HCT116 (cell line): ENCODE results near the gene MYH11. TPM values are rescaled to one million over a fixed set of nuclear protein-coding genes. Genes with fewer than 3 reads are reported as not detected.

Source experiments
- ATAC-seq: fragments of 200-7000 bp; cut with Tn5 transposase; 2 replicates; pipeline ENCODE4 v1.9.1; 2020; ENCODE audit warnings: mild to moderate bottlenecking, moderate library complexity
- BruUV-seq: library from RNA; stranded (reverse); fragments of 400-500 nt; replicated peaks from 2 replicates; lab custom pipeline; 2021; lab: Mats Ljungman, UMichigan
- CTCF ChIA-PET: fragments of 300-600 bp; sonication (Branson Sonifier 250); formaldehyde crosslinking; loops from one replicate; lab custom pipeline; 2021; ENCODE audit warnings: antibody characterized with exemption; lab: Charles Lee
- POLR2A ChIA-PET: fragments of 300-600, 350-600 bp; sonication (Branson Sonifier 250); formaldehyde crosslinking; loops from one replicate; lab custom pipeline; 2021; ENCODE audit warnings: antibody characterized with exemption; lab: Charles Lee
- RAD21 ChIA-PET, 2 experiments: fragments of 300-600 bp; sonication (Branson Sonifier 250); formaldehyde crosslinking; loops; one replicate each; lab custom pipeline; 2023; ENCODE audit warnings: low total read pairs in 2 of 2; ENCODE audit not compliant: uncharacterized antibody in 2 of 2, unreplicated experiment in 2 of 2, low non-redundant PET in 1 of 2; lab: Charles Lee
- DNase-seq: peaks from one replicate; pipeline ENCODE4 v3.0.0-alpha.2; 2010; ENCODE audit warnings: low read depth, low spot score
- H2AFZ ChIP-seq: fragments of 200-600 bp; shearing (Covaris generic), sonication (generic); 2 replicates; pipeline ENCODE4 v1.6.1; 2017; ENCODE audit warnings: low read depth, mixed run types, mixed read lengths, antibody characterized with exemption, low read length; ENCODE audit not compliant: poor library complexity, severe bottlenecking
- H3K27ac ChIP-seq: 2 replicates; pipeline ENCODE4 v1.5.1; 2012; ENCODE audit warnings: low read depth, low read length
- H3K27me3 ChIP-seq: fragments of 200-600 bp; sonication (generic); 2 replicates; pipeline ENCODE4 v1.6.1; 2016; ENCODE audit warnings: mixed run types, low read length, mixed read lengths; ENCODE audit not compliant: insufficient read depth
- H3K36me3 ChIP-seq, 2 experiments: fragments of 200-500 bp in 1 of 2; fragments of 200-600 bp in 1 of 2; sonication (Bioruptor generic) in 1 of 2; sonication (generic) in 1 of 2; 2 replicates each; pipeline versions ENCODE4 v1.5.1 to v1.6.1; 2014 to 2016; ENCODE audit warnings: low read length in 2 of 2, inconsistent platforms in 1 of 2, mixed read lengths in 1 of 2, mixed run types in 1 of 2; ENCODE audit not compliant: insufficient read depth in 2 of 2, control insufficient read depth in 1 of 2
- H3K4me1 ChIP-seq, 2 experiments: fragments of 200-600 bp in 1 of 2; sonication (generic) in 1 of 2; 2 replicates each; pipeline versions ENCODE4 v1.5.1 to v1.6.1; 2012 to 2017; ENCODE audit warnings: low read length in 2 of 2, inconsistent platforms in 1 of 2, mild to moderate bottlenecking in 1 of 2, mixed read lengths in 1 of 2, mixed run types in 1 of 2, moderate library complexity in 1 of 2; ENCODE audit not compliant: insufficient read depth in 2 of 2, control insufficient read depth in 1 of 2
- H3K4me2 ChIP-seq: fragments of 200-600 bp; sonication (generic); 2 replicates; pipeline ENCODE4 v1.6.1; 2017; ENCODE audit warnings: mixed run types, low read length, mixed read lengths
- H3K4me3 ChIP-seq, 2 experiments: fragments of 200-600 bp in 1 of 2; sonication (generic) in 1 of 2; replicated peaks in 1 of 2; 2 replicates each; pipeline ENCODE4 v1.5.1; 2011 to 2016; ENCODE audit warnings: low read length in 2 of 2, control low read depth in 1 of 2, low read depth in 1 of 2, mild to moderate bottlenecking in 1 of 2, mixed read lengths in 1 of 2, mixed run types in 1 of 2
- H3K79me2 ChIP-seq: fragments of 200-600 bp; sonication (generic); 2 replicates; pipeline ENCODE4 v1.6.1; 2017; ENCODE audit warnings: mild to moderate bottlenecking, mixed run types, low read length, moderate library complexity, mixed read lengths; ENCODE audit not compliant: insufficient read depth
- H3K9ac ChIP-seq: fragments of 200-600 bp; sonication (generic); 2 replicates; pipeline ENCODE4 v1.6.1; 2016; ENCODE audit warnings: low read length, mixed read lengths
- H3K9me2 ChIP-seq: fragments of 200-600 bp; sonication (generic), shearing (Covaris generic); 2 replicates; pipeline ENCODE4 v1.6.1; 2017; ENCODE audit warnings: mixed run types, mild to moderate bottlenecking, moderate library complexity; ENCODE audit not compliant: insufficient read depth
- H3K9me3 ChIP-seq, 2 experiments: fragments of 200-500 bp in 1 of 2; fragments of 200-600 bp in 1 of 2; sonication (Bioruptor generic) in 1 of 2; sonication (generic) in 1 of 2; 2 replicates each; pipeline ENCODE4 v1.6.1; 2014 to 2017; ENCODE audit warnings: low read length in 2 of 2, mixed read lengths in 2 of 2, inconsistent platforms in 1 of 2, low read depth in 1 of 2, mild to moderate bottlenecking in 1 of 2, mixed run types in 1 of 2, moderate library complexity in 1 of 2; ENCODE audit not compliant: control insufficient read depth in 1 of 2, insufficient read depth in 1 of 2
- H4K20me1 ChIP-seq: fragments of 200-600 bp; sonication (generic), shearing (Covaris generic); 2 replicates; pipeline ENCODE4 v1.6.1; 2017; ENCODE audit warnings: mixed run types, mild to moderate bottlenecking, moderate library complexity; ENCODE audit not compliant: insufficient read depth
- CEBPB ChIP-seq: IDR thresholded peaks from 2 replicates; pipeline ENCODE4 v1.6.1; 2012; ENCODE audit warnings: low read depth
- ELF1 ChIP-seq: IDR thresholded peaks from 2 replicates; pipeline ENCODE4 v1.6.1; 2012; ENCODE audit warnings: low read depth, borderline replicate concordance
- EZH2 ChIP-seq: fragments of 200-600 bp; sonication (generic); IDR thresholded peaks from 2 replicates; pipeline ENCODE4 v1.6.1; 2017; ENCODE audit warnings: antibody characterized with exemption, mixed run types
- FOSL1 ChIP-seq: IDR thresholded peaks from 2 replicates; pipeline ENCODE4 v1.6.1; 2012; ENCODE audit warnings: low read depth
- SP1 ChIP-seq: IDR thresholded peaks from 2 replicates; pipeline ENCODE4 v1.6.1; 2012; ENCODE audit warnings: low read depth
- SRF ChIP-seq: IDR thresholded peaks from 2 replicates; pipeline ENCODE4 v1.6.1; 2012; ENCODE audit warnings: low read depth
- ZFX ChIP-seq: fragments of 450-650 bp; IDR thresholded peaks from 2 replicates; pipeline ENCODE4 v1.6.1; 2017
- ZNF274 ChIP-seq: fragments of 200-500 bp; sonication (Bioruptor generic); IDR thresholded peaks from 2 replicates; pipeline ENCODE4 v1.6.1; 2014; ENCODE audit warnings: mild to moderate bottlenecking, low read depth, low read length, inconsistent platforms
- intact Hi-C: fragments of 100-400 bp; cut with micrococcal nuclease; formaldehyde crosslinking; loops from 2 replicates; pipeline ENCODE4 v1.10.0; 2022
- total RNA-seq: library from RNA; stranded (reverse); gene quantifications from one replicate; pipeline ENCODE4 v1.2.1, GENCODE V29; 2021; ENCODE audit not compliant: unreplicated experiment
- TF ChIP-seq, protein P1 (sequence below): IDR thresholded peaks from 2 replicates; pipeline ENCODE4 v1.6.1; 2011; ENCODE audit warnings: mild to moderate bottlenecking, low read length, moderate library complexity; ENCODE audit not compliant: insufficient replicate concordance; ENCODE audit errors: extremely low read depth
- TF ChIP-seq, protein P2 (sequence below), 3 experiments: fragments of 200-600 bp in 1 of 3; sonication (generic) in 1 of 3; IDR thresholded peaks in 2 of 3; conservative IDR thresholded peaks in 1 of 3; 2 replicates each; pipeline ENCODE4 v1.5.1; 2012 to 2017; ENCODE audit warnings: low read depth in 2 of 3, low read length in 2 of 3, antibody characterized with exemption in 1 of 3, borderline replicate concordance in 1 of 3, control low read depth in 1 of 3, mild to moderate bottlenecking in 1 of 3, mixed read lengths in 1 of 3, mixed run types in 1 of 3, moderate library complexity in 1 of 3; ENCODE audit not compliant: insufficient read depth in 1 of 3
- TF ChIP-seq, protein P3 (sequence below): IDR thresholded peaks from 2 replicates; pipeline ENCODE4 v1.6.1; 2012; ENCODE audit warnings: low read depth
- TF ChIP-seq, protein P4 (sequence below): IDR thresholded peaks from 2 replicates; pipeline ENCODE4 v1.6.1; 2012

The MYH11 gene
- total RNA-seq, 1 experiment from 2014 or later = 0.61 TPM

DNA sequence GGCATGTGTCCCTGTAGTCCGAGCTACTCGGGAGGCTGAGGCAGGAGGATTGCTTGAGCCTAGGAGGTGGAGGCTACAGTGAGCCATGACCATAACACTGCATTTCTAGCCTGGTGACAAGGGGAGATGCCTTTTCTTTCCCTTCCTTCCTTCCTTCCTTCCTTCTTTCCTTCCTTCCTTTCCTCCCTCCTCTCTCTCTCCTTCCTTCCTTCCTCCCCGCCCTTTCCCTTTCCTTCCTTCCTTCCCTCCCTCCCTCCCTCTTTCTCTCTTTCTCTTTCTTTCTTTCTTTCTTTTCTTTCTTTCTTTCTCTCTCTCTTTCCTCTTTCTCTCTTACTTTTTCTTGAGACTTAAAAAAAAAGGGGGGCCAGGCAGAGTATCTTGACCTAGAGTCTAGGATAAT, 34.7 kb upstream of the MYH11 start:
- no peaks in the 10 kb centered on the region for H3K9me2 ChIP-seq
- no peak overlapping the region for H3K4me3 ChIP-seq
- POLR2A ChIA-PET = no interaction called here
- H3K9me3 ChIP-seq = no peaks in the 10 kb centered on the region
- no peak for TF ChIP-seq ZFX
- TF ChIP-seq ELF1 = no peak
- no peak for TF ChIP-seq CEBPB
- TF ChIP-seq, protein P1, sequence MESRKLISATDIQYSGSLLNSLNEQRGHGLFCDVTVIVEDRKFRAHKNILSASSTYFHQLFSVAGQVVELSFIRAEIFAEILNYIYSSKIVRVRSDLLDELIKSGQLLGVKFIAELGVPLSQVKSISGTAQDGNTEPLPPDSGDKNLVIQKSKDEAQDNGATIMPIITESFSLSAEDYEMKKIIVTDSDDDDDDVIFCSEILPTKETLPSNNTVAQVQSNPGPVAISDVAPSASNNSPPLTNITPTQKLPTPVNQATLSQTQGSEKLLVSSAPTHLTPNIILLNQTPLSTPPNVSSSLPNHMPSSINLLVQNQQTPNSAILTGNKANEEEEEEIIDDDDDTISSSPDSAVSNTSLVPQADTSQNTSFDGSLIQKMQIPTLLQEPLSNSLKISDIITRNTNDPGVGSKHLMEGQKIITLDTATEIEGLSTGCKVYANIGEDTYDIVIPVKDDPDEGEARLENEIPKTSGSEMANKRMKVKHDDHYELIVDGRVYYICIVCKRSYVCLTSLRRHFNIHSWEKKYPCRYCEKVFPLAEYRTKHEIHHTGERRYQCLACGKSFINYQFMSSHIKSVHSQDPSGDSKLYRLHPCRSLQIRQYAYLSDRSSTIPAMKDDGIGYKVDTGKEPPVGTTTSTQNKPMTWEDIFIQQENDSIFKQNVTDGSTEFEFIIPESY = no peak
- TF ChIP-seq SRF = no peak
- TF ChIP-seq, protein P2, sequence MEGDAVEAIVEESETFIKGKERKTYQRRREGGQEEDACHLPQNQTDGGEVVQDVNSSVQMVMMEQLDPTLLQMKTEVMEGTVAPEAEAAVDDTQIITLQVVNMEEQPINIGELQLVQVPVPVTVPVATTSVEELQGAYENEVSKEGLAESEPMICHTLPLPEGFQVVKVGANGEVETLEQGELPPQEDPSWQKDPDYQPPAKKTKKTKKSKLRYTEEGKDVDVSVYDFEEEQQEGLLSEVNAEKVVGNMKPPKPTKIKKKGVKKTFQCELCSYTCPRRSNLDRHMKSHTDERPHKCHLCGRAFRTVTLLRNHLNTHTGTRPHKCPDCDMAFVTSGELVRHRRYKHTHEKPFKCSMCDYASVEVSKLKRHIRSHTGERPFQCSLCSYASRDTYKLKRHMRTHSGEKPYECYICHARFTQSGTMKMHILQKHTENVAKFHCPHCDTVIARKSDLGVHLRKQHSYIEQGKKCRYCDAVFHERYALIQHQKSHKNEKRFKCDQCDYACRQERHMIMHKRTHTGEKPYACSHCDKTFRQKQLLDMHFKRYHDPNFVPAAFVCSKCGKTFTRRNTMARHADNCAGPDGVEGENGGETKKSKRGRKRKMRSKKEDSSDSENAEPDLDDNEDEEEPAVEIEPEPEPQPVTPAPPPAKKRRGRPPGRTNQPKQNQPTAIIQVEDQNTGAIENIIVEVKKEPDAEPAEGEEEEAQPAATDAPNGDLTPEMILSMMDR (IDR thresholded peaks at IDR 0.05 in 2 of 3, conservative IDR thresholded peaks at IDR 0.05 in 1 of 3; ENCODE audit: borderline replicate concordance in 1 of 3, insufficient read depth in 1 of 3, low read depth in 2 of 3, low read length in 2 of 3) = no peak
- TF ChIP-seq, protein P3, sequence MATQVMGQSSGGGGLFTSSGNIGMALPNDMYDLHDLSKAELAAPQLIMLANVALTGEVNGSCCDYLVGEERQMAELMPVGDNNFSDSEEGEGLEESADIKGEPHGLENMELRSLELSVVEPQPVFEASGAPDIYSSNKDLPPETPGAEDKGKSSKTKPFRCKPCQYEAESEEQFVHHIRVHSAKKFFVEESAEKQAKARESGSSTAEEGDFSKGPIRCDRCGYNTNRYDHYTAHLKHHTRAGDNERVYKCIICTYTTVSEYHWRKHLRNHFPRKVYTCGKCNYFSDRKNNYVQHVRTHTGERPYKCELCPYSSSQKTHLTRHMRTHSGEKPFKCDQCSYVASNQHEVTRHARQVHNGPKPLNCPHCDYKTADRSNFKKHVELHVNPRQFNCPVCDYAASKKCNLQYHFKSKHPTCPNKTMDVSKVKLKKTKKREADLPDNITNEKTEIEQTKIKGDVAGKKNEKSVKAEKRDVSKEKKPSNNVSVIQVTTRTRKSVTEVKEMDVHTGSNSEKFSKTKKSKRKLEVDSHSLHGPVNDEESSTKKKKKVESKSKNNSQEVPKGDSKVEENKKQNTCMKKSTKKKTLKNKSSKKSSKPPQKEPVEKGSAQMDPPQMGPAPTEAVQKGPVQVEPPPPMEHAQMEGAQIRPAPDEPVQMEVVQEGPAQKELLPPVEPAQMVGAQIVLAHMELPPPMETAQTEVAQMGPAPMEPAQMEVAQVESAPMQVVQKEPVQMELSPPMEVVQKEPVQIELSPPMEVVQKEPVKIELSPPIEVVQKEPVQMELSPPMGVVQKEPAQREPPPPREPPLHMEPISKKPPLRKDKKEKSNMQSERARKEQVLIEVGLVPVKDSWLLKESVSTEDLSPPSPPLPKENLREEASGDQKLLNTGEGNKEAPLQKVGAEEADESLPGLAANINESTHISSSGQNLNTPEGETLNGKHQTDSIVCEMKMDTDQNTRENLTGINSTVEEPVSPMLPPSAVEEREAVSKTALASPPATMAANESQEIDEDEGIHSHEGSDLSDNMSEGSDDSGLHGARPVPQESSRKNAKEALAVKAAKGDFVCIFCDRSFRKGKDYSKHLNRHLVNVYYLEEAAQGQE = no peak
- no peak for TF ChIP-seq ZNF274
- TF ChIP-seq SP1 = no peak
- TF ChIP-seq, protein P4, sequence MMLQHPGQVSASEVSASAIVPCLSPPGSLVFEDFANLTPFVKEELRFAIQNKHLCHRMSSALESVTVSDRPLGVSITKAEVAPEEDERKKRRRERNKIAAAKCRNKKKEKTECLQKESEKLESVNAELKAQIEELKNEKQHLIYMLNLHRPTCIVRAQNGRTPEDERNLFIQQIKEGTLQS = no peak
- no peak for TF ChIP-seq EZH2
- no peak for TF ChIP-seq FOSL1
- no peak overlapping the region for H3K9ac ChIP-seq
- RAD21 ChIA-PET = no interaction called here
- CTCF ChIA-PET = no interaction called here
- H3K79me2 ChIP-seq = peaks cover 18% of the 10 kb centered on the region
- H3K36me3 ChIP-seq = no peaks in the 10 kb centered on the region; a peak in 1 of 4 replicates
- H3K27ac ChIP-seq = no peak overlapping the region
- intact Hi-C loops = no loop called here
- BruUV-seq = no TSS peak
- no peaks in the 10 kb centered on the region for H3K27me3 ChIP-seq
- H3K4me1 ChIP-seq = peaks cover 10 to 24% of the 10 kb centered on the region in 2 experiments; a peak in 3 of 4 replicates
- no peak overlapping the region for H2AFZ ChIP-seq
- no peaks in the 10 kb centered on the region for H4K20me1 ChIP-seq
- DNase-seq (no peak), ATAC-seq (no peak)
- no peak overlapping the region for H3K4me2 ChIP-seq
